Measurements from ENCODE around the gene SUGCT. TPM values are rescaled to one million over a fixed set of nuclear protein-coding genes. Genes with fewer than 3 reads are reported as not detected.
"Not testable (repeated sequence)": the region's sequence is repeated elsewhere in the genome, so short reads cannot be mapped to it uniquely, and the experiment has no call there.

Gene SUGCT
- total RNA-seq, 2 donors from 2014 or later: 3.3 to 15.2 TPM

GRCh38 chr7:40243076-40243475 lies 108.3 kb downstream of the SUGCT start:
- no peak for TF ChIP-seq CTCF (IDR thresholded peaks at IDR 0.05)
- Histone ChIP-seq H3K27me3 (replicated peaks; ENCODE audit: insufficient read depth) (no peaks in the 10 kb centered on the region), H3K27ac (no peak overlapping the region), H3K36me3 (no peaks in the 10 kb centered on the region), H3K4me3 (no peak overlapping the region), H3K9me3 (no peaks in the 10 kb centered on the region), H3K4me1 (ENCODE audit: control insufficient read depth in 1 of 2, low read depth in 2 of 2) (no peaks in the 10 kb centered on the region)
- no peak for ATAC-seq (ENCODE audit: insufficient number of reproducible peaks, low FRiP score, low read depth)
- DNase-seq (ENCODE audit: low spot score): no peak

- Histone ChIP-seq H3K27me3 (replicated peaks; ENCODE audit: insufficient read depth) (no peaks in the 10 kb centered on the region), H3K9me3 (no peaks in the 10 kb centered on the region), H3K27ac (no peak overlapping the region), H3K4me3 (no peak overlapping the region), H3K4me1 (ENCODE audit: control insufficient read depth in 1 of 2, low read depth in 2 of 2) (no peaks in the 10 kb centered on the region), H3K36me3 (no peaks in the 10 kb centered on the region)
- TF ChIP-seq CTCF (IDR thresholded peaks at IDR 0.05): no peak
- ATAC-seq (ENCODE audit: insufficient number of reproducible peaks, low FRiP score, low read depth) (no peak), DNase-seq (ENCODE audit: low spot score) (no peak)
Observed at GRCh38 chr7:40244226-40244625, 109.4 kb downstream of the SUGCT start.

- no peaks in the 10 kb centered on the region for H3K4me1 ChIP-seq (ENCODE audit: control insufficient read depth in 1 of 2, low read depth in 2 of 2)
Observed at GRCh38 chr7:40248681-40249080, 113.9 kb downstream of the SUGCT start.

GRCh38 chr7:40253444-40253843 lies 118.6 kb downstream of the SUGCT start:
- not testable (repeated sequence) for H3K36me3 ChIP-seq; H3K27me3 ChIP-seq (replicated peaks; ENCODE audit: insufficient read depth); H3K27ac ChIP-seq; H3K9me3 ChIP-seq; ATAC-seq (ENCODE audit: insufficient number of reproducible peaks, low FRiP score, low read depth); H3K4me1 ChIP-seq (ENCODE audit: control insufficient read depth in 1 of 2, low read depth in 2 of 2); H3K4me3 ChIP-seq; DNase-seq (ENCODE audit: low spot score)

More at GRCh38 chr7:40248681-40249080, 113.9 kb downstream of the SUGCT start:
- H3K4me3 ChIP-seq: no peak overlapping the region
- H3K36me3 ChIP-seq: no peaks in the 10 kb centered on the region
- DNase-seq (ENCODE audit: low spot score) (no peak), ATAC-seq (ENCODE audit: insufficient number of reproducible peaks, low FRiP score, low read depth) (no peak)
- H3K27ac ChIP-seq: no peak overlapping the region
- no peaks in the 10 kb centered on the region for H3K27me3 ChIP-seq (replicated peaks; ENCODE audit: insufficient read depth)
- TF ChIP-seq CTCF (IDR thresholded peaks at IDR 0.05): no peak
- H3K9me3 ChIP-seq: no peaks in the 10 kb centered on the region

GRCh38 chr7:40263752-40264390 lies 129.1 kb downstream of the SUGCT start:
- Histone ChIP-seq H3K4me1 (ENCODE audit: control insufficient read depth in 1 of 2, low read depth in 2 of 2) (peaks cover 11 to 23% of the 10 kb centered on the region in 2 donors), H3K27ac (no peak overlapping the region), H3K36me3 (no peaks in the 10 kb centered on the region), H3K27me3 (replicated peaks; ENCODE audit: insufficient read depth) (no peaks in the 10 kb centered on the region), H3K9me3 (no peaks in the 10 kb centered on the region), H3K4me3 (no peak overlapping the region)
- TF ChIP-seq CTCF (IDR thresholded peaks at IDR 0.05): no peak
- DNase-seq (ENCODE audit: low spot score) (no peak), ATAC-seq (ENCODE audit: insufficient number of reproducible peaks, low FRiP score, low read depth) (no peak)

GRCh38 chr7:40267583-40267982 lies 132.8 kb downstream of the SUGCT start:
- H3K9me3 ChIP-seq: no peaks in the 10 kb centered on the region
- no peak for TF ChIP-seq CTCF (IDR thresholded peaks at IDR 0.05)

GRCh38 chr7:40268810-40269209 lies 134.0 kb downstream of the SUGCT start:
- not testable (repeated sequence) for H3K36me3 ChIP-seq; H3K27me3 ChIP-seq (replicated peaks; ENCODE audit: insufficient read depth); H3K9me3 ChIP-seq; H3K27ac ChIP-seq; H3K4me3 ChIP-seq; ATAC-seq (ENCODE audit: insufficient number of reproducible peaks, low FRiP score, low read depth); DNase-seq (ENCODE audit: low spot score)
- H3K4me1 ChIP-seq (ENCODE audit: control insufficient read depth in 1 of 2, low read depth in 2 of 2): peaks cover 11 to 21% of the 10 kb centered on the region in 2 donors

More at GRCh38 chr7:40267583-40267982, 132.8 kb downstream of the SUGCT start:
- no peaks in the 10 kb centered on the region for H3K36me3 ChIP-seq
- H3K27ac ChIP-seq: no peak overlapping the region
- ATAC-seq (ENCODE audit: insufficient number of reproducible peaks, low FRiP score, low read depth): no peak
- H3K27me3 ChIP-seq (replicated peaks; ENCODE audit: insufficient read depth): no peaks in the 10 kb centered on the region
- DNase-seq (ENCODE audit: low spot score): no peak
- H3K4me3 ChIP-seq: no peak overlapping the region
- peaks cover 11 to 23% of the 10 kb centered on the region in 2 donors for H3K4me1 ChIP-seq (ENCODE audit: control insufficient read depth in 1 of 2, low read depth in 2 of 2)

Measured in thoracic aorta (tissue), 2 donors.